Activated CD8-positive, alpha-beta memory T cell treated with anti-CD3 and anti-CD28 coated beads, Interleukin-2, amount 50 U/mL, for 24 hours (primary cell): Measurements from ENCODE around the gene KEL.

Source experiments
- DNase-seq: peaks from one replicate; pipeline ENCODE4 v3.0.0-alpha.2; 2020; ENCODE audit errors: extremely low read depth

KEL gene

GRCh38 chr7:142960955-142961512 is 1.1 kb downstream of the KEL start:
- no peak for DNase-seq

DNA sequence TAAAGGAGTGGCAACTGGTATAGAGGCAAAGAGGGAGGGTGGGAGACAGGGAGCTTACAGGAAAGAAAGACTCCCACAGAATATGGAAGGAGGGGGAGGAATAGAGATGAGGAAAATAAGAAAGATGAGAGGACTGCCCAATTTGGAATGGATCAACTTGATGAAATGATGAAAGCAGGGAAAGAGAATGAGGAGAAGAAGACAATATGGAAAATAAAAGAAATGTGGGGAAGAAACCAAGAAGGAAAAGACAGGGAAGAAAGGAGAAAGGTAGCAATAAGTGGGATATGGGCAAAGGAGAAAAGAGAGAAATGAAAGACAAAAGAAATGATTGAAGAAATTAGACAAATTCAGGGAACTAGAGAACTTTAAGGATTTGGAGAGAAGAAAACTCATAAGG is 3.0 kb downstream of the KEL start:
- DNase-seq = no peak

DNA sequence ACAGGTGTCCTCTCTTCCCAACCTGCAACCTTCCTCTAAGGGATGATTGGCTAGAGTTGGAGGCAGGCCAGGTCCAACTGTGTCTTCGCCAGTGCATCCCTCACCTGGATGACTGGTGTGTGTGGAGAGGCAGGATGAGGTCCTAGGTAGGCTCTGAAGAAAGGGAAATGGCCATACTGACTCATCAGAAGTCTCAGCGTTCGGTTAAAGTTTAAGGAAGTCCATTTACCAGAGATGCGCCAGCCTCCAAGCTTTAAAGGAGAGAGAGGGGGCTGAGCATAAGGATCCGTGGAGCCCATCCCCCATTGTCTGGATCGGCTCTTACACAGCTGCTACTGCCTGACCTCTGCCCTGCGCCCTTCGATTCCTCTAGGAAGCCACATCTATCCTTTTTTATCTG is 4.4 kb downstream of the KEL start:
- no peak for DNase-seq

- no peak for DNase-seq
Measured at GRCh38 chr7:142956951-142957623, 5.1 kb downstream of the KEL start.

DNA sequence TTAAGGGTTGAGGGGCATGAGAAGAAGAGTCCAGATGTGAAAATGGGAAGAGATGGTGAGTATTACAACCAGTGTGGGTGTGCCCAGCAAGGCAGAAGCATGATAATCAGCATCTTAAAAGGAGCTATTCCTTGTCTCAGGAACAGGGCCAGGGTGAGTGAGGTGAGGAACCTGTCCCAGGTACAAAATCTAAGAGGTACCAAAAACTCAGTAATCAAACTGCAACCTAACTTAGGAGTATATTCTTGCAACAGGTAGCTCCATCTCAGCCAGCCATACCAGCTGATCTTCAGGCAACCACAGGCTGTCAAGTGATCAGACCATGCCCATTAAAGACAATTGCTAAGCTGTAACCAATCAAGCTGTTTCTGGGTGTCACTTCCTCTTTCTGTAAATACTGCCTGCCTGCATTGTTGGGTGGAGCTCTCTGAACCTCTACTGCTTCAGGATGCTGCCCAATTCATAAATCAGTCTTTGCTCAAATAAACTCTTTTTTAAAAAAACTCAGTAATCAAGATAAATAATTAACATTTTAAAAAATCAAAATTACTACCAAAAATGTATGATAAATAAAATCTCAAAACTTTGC is 7.4 kb downstream of the KEL start:
- DNase-seq = no peak

- DNase-seq = no peak
Measured at GRCh38 chr7:142950235-142950634, 11.9 kb downstream of the KEL start.

DNA sequence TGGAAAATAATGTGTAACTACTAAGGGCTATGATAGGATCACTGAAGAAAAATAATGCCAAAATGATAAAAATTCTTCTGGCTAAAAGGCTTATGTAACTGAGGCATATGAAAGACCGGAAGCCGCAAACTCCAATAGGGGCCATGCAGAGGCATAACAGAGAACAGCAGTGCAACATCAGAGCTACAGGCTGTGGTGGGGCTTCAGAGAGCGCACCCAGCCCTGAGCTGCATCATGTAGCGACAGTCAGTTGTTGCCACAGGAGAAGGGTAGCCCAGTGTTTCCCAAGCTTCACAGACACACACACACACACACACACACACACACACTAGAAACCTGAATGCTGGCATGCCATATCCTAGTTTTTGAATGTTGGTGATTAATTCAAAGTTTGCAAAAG is 13.6 kb downstream of the KEL start:
- no peak for DNase-seq

- no peak for DNase-seq
Measured at GRCh38 chr7:142945001-142945400, 17.2 kb downstream of the KEL start.

GRCh38 chr7:142943706-142944268 is 18.4 kb downstream of the KEL start:
- no peak for DNase-seq

- no peak for DNase-seq
Measured at GRCh38 chr7:142942746-142943145, 19.4 kb downstream of the KEL start.

DNA sequence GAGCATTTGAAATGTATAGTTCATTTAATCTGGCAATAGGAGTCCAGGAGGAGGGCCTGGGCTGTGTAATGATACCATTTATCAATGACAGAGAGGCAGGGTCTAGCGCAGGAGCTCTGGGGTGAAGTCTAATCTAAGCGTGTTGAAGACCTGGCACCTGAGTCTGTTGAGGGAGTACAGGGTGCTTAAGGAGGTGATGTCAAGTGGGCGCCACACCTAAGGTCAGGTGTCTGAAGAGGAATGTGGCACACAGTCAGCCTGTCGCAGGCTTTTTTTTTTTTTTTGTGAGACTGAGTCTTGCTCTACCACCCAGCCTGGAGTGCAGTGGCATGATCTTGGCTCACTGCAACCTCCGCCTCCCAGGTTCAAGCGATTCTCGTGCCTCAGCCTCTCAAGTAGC is 20.6 kb downstream of the KEL start:
- DNase-seq = no peak

DNA sequence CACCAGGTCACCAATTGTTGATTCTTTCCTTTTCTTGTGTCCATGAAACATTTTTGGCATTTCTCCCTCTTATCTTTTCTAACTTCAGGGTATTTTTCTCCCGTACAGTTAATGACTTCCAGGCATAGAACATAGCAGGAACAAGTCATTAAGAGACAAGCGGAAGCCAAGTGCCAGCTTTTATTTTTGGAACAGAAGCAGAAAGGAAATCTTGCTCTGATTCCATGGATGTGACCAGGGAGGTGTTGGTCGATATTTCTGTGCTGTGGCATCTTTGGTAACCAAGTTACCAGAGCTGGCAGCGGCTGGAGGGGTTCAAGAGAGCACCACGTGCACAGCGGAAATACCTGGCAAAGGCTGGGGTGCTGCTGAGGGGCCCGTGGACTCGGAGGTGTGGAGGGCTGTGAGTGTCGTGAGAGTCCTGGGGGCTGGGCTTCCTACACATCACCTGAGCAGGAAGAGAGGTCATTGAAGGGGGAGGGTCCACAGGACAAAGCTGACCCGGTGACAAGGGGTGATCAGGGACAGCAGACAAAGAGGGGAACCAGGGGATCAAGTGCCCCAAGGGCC is 21.1 kb downstream of the KEL start:
- DNase-seq = no peak

DNA sequence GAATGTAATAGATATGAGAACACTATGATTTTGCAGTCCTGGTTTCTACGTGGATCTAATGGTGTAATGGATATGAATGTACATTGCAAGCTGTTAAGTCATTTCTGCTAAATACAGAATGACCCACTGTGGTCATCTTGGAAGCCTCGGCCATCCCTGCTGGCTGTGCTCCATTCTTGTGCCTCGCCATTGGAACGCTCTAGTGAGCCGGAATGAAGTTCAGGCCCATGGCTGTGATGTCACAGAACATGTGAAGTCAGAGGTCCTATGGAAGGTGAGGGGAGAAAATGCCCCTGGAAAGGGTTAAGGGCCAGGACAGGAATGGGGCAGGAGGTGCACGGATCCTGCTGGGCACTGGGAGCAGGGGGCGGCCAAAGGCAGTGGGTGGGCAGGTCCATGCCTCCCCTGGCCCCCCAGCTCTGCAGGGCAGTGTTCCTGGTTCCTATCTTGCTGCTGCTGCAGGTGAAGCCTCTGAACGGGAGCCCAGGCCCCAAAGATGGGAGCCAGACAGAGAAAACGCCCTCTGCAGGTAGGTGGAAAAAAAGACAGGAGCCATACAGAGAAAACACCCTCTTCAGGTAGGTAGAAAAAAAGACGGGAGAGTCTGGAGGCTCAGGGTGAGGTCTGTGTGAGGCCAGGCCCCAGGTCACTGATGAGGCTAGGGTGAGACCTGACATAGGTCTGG is 22.8 kb downstream of the KEL start, which contains the start of gene LLCFC1:
TSS of gene LLCFC1 (plus strand) at position 259 of the 685 bp plus-strand sequence. CDS start at position 397, 138 bp downstream.
- no peak for DNase-seq

GRCh38 chr7:142938611-142939010 is 23.6 kb downstream of the KEL start:
- DNase-seq = no peak

GRCh38 chr7:142935941-142936565 is 26.1 kb downstream of the KEL start:
- DNase-seq = no peak

DNA sequence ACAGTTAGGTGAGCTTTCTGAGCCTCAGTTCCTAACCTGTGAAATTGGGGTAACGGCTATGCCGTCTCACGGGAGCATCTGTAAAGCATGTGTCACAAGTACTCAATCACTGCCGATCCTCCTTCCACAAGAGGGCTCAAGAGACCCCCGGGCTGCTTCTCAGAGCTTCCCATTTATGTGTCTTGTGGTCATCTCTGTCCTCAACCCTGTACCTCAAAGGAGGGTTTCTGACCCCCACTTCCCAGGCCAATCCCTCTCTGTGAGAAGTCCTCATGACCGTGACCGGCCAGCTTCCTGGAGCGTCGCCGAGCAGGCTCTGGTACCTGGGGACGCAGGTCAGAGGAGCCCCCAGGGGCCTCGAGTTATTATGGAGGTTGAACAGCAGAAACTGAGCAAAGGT is 28.1 kb downstream of the KEL start:
- no peak for DNase-seq

DNA sequence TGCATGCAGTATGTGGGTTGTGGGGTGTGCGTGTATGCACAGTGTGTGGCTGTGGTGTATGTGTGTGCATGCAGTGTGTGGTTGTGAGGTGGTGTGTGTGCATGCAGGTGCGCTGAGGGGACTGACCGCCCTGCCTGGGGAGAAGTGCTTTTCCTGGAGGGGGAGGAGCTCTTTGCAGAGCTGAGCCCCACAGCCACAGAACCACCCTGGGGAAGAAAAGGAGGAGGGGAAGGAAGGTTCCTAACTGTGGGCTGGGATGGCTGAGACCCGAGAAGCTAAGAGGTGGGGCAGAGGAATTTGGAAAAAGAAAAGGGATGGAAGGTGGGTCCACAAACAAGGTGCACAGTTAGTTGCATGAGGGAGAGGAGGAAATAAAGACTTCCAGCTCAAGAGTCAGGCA is 28.5 kb downstream of the KEL start, which contains the start of gene TRPV5:
TSS of gene TRPV5 (minus strand) at position 123 of the 400 bp plus-strand sequence. CDS start 287 bp downstream, outside the sequence.
- no peak for DNase-seq

GRCh38 chr7:142933092-142933475 is 29.1 kb downstream of the KEL start:
- no peak for DNase-seq

GRCh38 chr7:142932386-142933091 is 29.6 kb downstream of the KEL start:
- no peak for DNase-seq

GRCh38 chr7:142930126-142930730 is 31.9 kb downstream of the KEL start:
- DNase-seq = no peak

DNA sequence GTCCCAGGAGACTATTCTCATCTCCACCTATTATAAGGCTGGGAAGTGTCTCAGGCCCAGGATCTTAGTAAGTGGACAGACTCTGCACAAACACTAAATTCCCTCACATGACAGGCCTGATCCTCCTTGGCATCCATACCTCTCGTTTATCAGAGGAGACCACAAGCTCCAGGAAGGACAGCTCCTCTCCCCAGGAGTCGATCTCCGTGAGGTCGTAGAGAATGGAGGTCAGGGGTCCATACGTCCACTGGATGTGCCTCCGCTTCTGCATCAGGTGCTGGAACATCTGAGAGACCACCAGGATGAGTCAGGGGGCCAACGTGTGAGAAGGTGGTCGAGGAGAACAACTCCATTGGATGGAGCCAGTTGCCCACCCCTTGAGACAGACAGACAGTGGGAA is 34.2 kb downstream of the KEL start:
- DNase-seq = no peak
